NOMO-1 treated with dmso at 0.1 percent for 144 hours (cell line): ENCODE measurements around the gene HIKESHI.
"Not testable (repeated sequence)": the region's sequence is repeated elsewhere in the genome, so short reads cannot be mapped to it uniquely, and the experiment has no call there.

Experiments
- DNase-seq: peaks from one replicate; lab custom pipeline; 2025; ENCODE audit not compliant: unreplicated experiment; lab: John Stamatoyannopoulos, UW

HIKESHI gene

GRCh38 chr11:86302092-86302793, at the start of gene HIKESHI:
Gene HIKESHI, plus strand, starts transcription at chr11:86302240. Its CDS starts 209 bp downstream, at chr11:86302449.
- peak; percentile 88 for DNase-seq

GRCh38 chr11:86255896-86256295, 46.1 kb upstream of the HIKESHI start:
- no peak for DNase-seq

- no peak for DNase-seq
Measured at GRCh38 chr11:86256608-86257007, 45.4 kb upstream of the HIKESHI start.

GRCh38 chr11:86257446-86257845, 44.6 kb upstream of the HIKESHI start:
- no peak for DNase-seq

- DNase-seq, result no peak
Measured at GRCh38 chr11:86259730-86260129, 42.3 kb upstream of the HIKESHI start.

GRCh38 chr11:86261328-86261727, 40.7 kb upstream of the HIKESHI start:
- DNase-seq, result no peak

GRCh38 chr11:86262387-86262786, 39.7 kb upstream of the HIKESHI start:
- no peak for DNase-seq

- no peak for DNase-seq
Measured at GRCh38 chr11:86264649-86265048, 37.4 kb upstream of the HIKESHI start.

- no peak for DNase-seq
Measured at GRCh38 chr11:86265194-86265593, 36.8 kb upstream of the HIKESHI start.

GRCh38 chr11:86269645-86270044, 32.4 kb upstream of the HIKESHI start:
- no peak for DNase-seq

- DNase-seq, result no peak
Measured at GRCh38 chr11:86274503-86274902, 27.5 kb upstream of the HIKESHI start.

GRCh38 chr11:86274999-86275398, 27.0 kb upstream of the HIKESHI start:
- DNase-seq, result no peak

- no peak for DNase-seq
Measured at GRCh38 chr11:86275493-86276370, 26.3 kb upstream of the HIKESHI start.

GRCh38 chr11:86277741-86278140, 24.3 kb upstream of the HIKESHI start:
- no peak for DNase-seq

GRCh38 chr11:86278226-86278625, 23.8 kb upstream of the HIKESHI start:
- no peak for DNase-seq

- DNase-seq, result no peak
Measured at GRCh38 chr11:86279747-86280146, 22.3 kb upstream of the HIKESHI start.

GRCh38 chr11:86287468-86287796, 14.6 kb upstream of the HIKESHI start:
- no peak for DNase-seq

GRCh38 chr11:86288776-86289507, 13.1 kb upstream of the HIKESHI start:
- DNase-seq, result no peak

- not testable (repeated sequence) for DNase-seq
Measured at GRCh38 chr11:86289508-86290280, 12.3 kb upstream of the HIKESHI start.

- peak; percentile 5 for DNase-seq
Measured at GRCh38 chr11:86291466-86292262, 10.4 kb upstream of the HIKESHI start.
